PC-3 (cell line): ENCODE measurements around the gene RBM47. TPM values are rescaled to one million over a fixed set of nuclear protein-coding genes. Genes with fewer than 3 reads are reported as not detected.
A peak's percentile ranks its signal among the peaks of the same experiment; 100 is the strongest.

Source experiments
- ATAC-seq: fragments of 200-7000 bp; cut with Tn5 transposase; 2 replicates; pipeline ENCODE4 v1.9.1; 2020; ENCODE audit warnings: mild to moderate bottlenecking, moderate library complexity
- BruUV-seq: library from RNA; stranded (reverse); fragments of 400-500 nt; replicated peaks from 2 replicates; lab custom pipeline; 2021; lab: Mats Ljungman, UMichigan
- CTCF ChIA-PET: fragments of 300-600 bp; sonication (Branson Sonifier 250); formaldehyde crosslinking; loops from one replicate; lab custom pipeline; 2022; ENCODE audit warnings: antibody characterized with exemption; lab: Charles Lee
- POLR2A ChIA-PET: fragments of 300-600 bp; sonication (Branson Sonifier 250); formaldehyde crosslinking; loops from one replicate; lab custom pipeline; 2022; ENCODE audit warnings: antibody characterized with exemption; ENCODE audit not compliant: unreplicated experiment; lab: Charles Lee
- DNase-seq: peaks from one replicate; pipeline ENCODE4 v3.0.0-alpha.2; 2015
- H2AFZ ChIP-seq: fragments of 300-600 bp; sonication (generic); 2 replicates; pipeline ENCODE4 v1.6.0; 2016; ENCODE audit warnings: antibody characterized with exemption, low read length
- H3F3A ChIP-seq: fragments of 300-600 bp; sonication (generic); one replicate; pipeline ENCODE4 v1.6.0; 2017; ENCODE audit warnings: antibody characterized with exemption, low read length, control low read depth, mild to moderate bottlenecking; ENCODE audit not compliant: unreplicated experiment
- H3K27ac ChIP-seq: fragments of 300-600 bp; sonication (generic); 2 replicates; pipeline ENCODE4 v1.5.1; 2016; ENCODE audit warnings: mild to moderate bottlenecking, low read length
- H3K27me3 ChIP-seq: fragments of 300-600 bp; sonication (generic); 2 replicates; pipeline ENCODE4 v1.6.1; 2016; ENCODE audit warnings: low read length, mixed read lengths
- H3K36me3 ChIP-seq: fragments of 300-600 bp; sonication (generic); 2 replicates; pipeline ENCODE4 v1.6.1; 2016; ENCODE audit warnings: low read depth, mixed run types, low read length, mixed read lengths
- H3K4me1 ChIP-seq: fragments of 300-600 bp; sonication (generic); 2 replicates; pipeline ENCODE4 v1.5.1; 2016; ENCODE audit warnings: low read length; ENCODE audit not compliant: insufficient read depth
- H3K4me2 ChIP-seq: fragments of 300-600 bp; sonication (generic); 2 replicates; pipeline ENCODE4 v1.6.0; 2016; ENCODE audit warnings: low read length
- H3K4me3 ChIP-seq: fragments of 300-600 bp; sonication (generic); 2 replicates; pipeline ENCODE4 v1.5.1; 2016; ENCODE audit warnings: mild to moderate bottlenecking, low read length, mixed read lengths
- H3K79me2 ChIP-seq: fragments of 300-600 bp; sonication (generic); 2 replicates; pipeline ENCODE4 v1.6.1; 2017; ENCODE audit warnings: low read length, mixed read lengths
- H3K9ac ChIP-seq: fragments of 300-600 bp; sonication (generic); 2 replicates; pipeline ENCODE4 v1.6.0; 2016; ENCODE audit warnings: mild to moderate bottlenecking, low read length
- H3K9me2 ChIP-seq: fragments of 300-600 bp; sonication (generic); replicated peaks from 2 replicates; pipeline ENCODE4 v1.6.1; 2016; ENCODE audit warnings: mixed run types, low read length, mixed read lengths
- H3K9me3 ChIP-seq: fragments of 300-600 bp; sonication (generic); 2 replicates; pipeline ENCODE4 v1.6.1; 2016; ENCODE audit warnings: low read length, mixed read lengths
- H4K20me1 ChIP-seq: fragments of 300-600 bp; sonication (generic); 2 replicates; pipeline ENCODE4 v1.6.1; 2016; ENCODE audit warnings: low read length, mixed read lengths
- CTCF ChIP-seq: fragments of 300-600 bp; sonication (generic); conservative IDR thresholded peaks from 2 replicates; pipeline ENCODE4 v1.5.1; 2017; ENCODE audit warnings: antibody characterized with exemption, low read depth, mild to moderate bottlenecking, low read length
- EZH2 ChIP-seq: fragments of 300-600 bp; sonication (generic); IDR thresholded peaks from one replicate; pipeline ENCODE4 v1.6.1; 2017; ENCODE audit warnings: antibody characterized with exemption, mild to moderate bottlenecking, low read length; ENCODE audit not compliant: unreplicated experiment
- EZH2phosphoT487 ChIP-seq: fragments of 300-600 bp; sonication (generic); IDR thresholded peaks from 2 replicates; pipeline ENCODE4 v1.6.1; 2018; ENCODE audit warnings: mild to moderate bottlenecking, antibody characterized with exemption, low read length, borderline replicate concordance
- intact Hi-C: fragments of 100-400 bp; cut with micrococcal nuclease; formaldehyde crosslinking; loops from 2 replicates; pipeline ENCODE4 v1.9.0; 2023
- total RNA-seq: library from RNA; depleted of rRNA; stranded (reverse); fragments of >200 nt; gene quantifications from 2 replicates; pipeline ENCODE4 v1.2.3, GENCODE V29; 2014

RBM47 gene
- total RNA-seq, 1 experiment from 2014 or later = 34.7 TPM

- intact Hi-C loops = no loop called here
- CTCF ChIA-PET = no interaction called here
These were observed 157.7 kb downstream of the RBM47 start for GRCh38 chr4:40471923-40472322.

GRCh38 chr4:40466789-40467188, 162.9 kb downstream of the RBM47 start:
- ChIA-PET CTCF (no interaction called here), POLR2A (no interaction called here)
- TF ChIP-seq EZH2phosphoT487 (no peak), CTCF (no peak), EZH2 (no peak)
- Histone ChIP-seq H3K4me3 (no peak overlapping the region), H3K4me2 (no peak overlapping the region), H2AFZ (no peak overlapping the region), H3K9ac (no peak overlapping the region), H3F3A (no peaks in the 10 kb centered on the region), H3K79me2 (no peaks in the 10 kb centered on the region), H3K27me3 (no peaks in the 10 kb centered on the region), H3K27ac (no peak overlapping the region), H3K4me1 (peaks cover 3% of the 10 kb centered on the region), H4K20me1 (no peaks in the 10 kb centered on the region), H3K9me3 (no peaks in the 10 kb centered on the region), H3K36me3 (no peaks in the 10 kb centered on the region), H3K9me2 (no peaks in the 10 kb centered on the region)
- ATAC-seq (no peak), DNase-seq (no peak)
- BruUV-seq = no TSS peak
- intact Hi-C loops = no loop called here

More at GRCh38 chr4:40471923-40472322, 157.7 kb downstream of the RBM47 start:
- peaks cover 12% of the 10 kb centered on the region for H3K4me1 ChIP-seq
- no peak for TF ChIP-seq EZH2
- TF ChIP-seq CTCF = no peak
- no peak for TF ChIP-seq EZH2phosphoT487
- no peak overlapping the region for H3K27ac ChIP-seq
- H2AFZ ChIP-seq = no peak overlapping the region
- no peaks in the 10 kb centered on the region for H3K27me3 ChIP-seq
- no peaks in the 10 kb centered on the region for H3K9me2 ChIP-seq
- H3F3A ChIP-seq = no peaks in the 10 kb centered on the region
- no peaks in the 10 kb centered on the region for H4K20me1 ChIP-seq
- no peak overlapping the region for H3K9ac ChIP-seq
- H3K79me2 ChIP-seq = no peaks in the 10 kb centered on the region
- H3K36me3 ChIP-seq = no peaks in the 10 kb centered on the region
- DNase-seq (peak; percentile 37), ATAC-seq (peak; percentile 66)
- H3K4me3 ChIP-seq = no peak overlapping the region
- BruUV-seq = no TSS peak
- no peaks in the 10 kb centered on the region for H3K9me3 ChIP-seq
- POLR2A ChIA-PET = no interaction called here
- H3K4me2 ChIP-seq = no peak overlapping the region

GRCh38 chr4:40462326-40462725, 167.3 kb downstream of the RBM47 start:
- no peaks in the 10 kb centered on the region for H4K20me1 ChIP-seq
- no peak overlapping the region for H3K9ac ChIP-seq
- no peak for DNase-seq
- no peaks in the 10 kb centered on the region for H3K36me3 ChIP-seq
- peaks cover 18% of the 10 kb centered on the region for H3K4me1 ChIP-seq
- H3F3A ChIP-seq = no peaks in the 10 kb centered on the region
- ChIA-PET CTCF (no interaction called here), POLR2A (no interaction called here)
- H2AFZ ChIP-seq = no peak overlapping the region
- H3K9me3 ChIP-seq = no peaks in the 10 kb centered on the region
- TF ChIP-seq EZH2 = no peak
- no peak for TF ChIP-seq CTCF
- no peak for TF ChIP-seq EZH2phosphoT487
- no peak overlapping the region for H3K27ac ChIP-seq
- ATAC-seq = no peak
- BruUV-seq = no TSS peak
- H3K4me3 ChIP-seq = no peak overlapping the region
- intact Hi-C loops = no loop called here
- no peaks in the 10 kb centered on the region for H3K27me3 ChIP-seq
- H3K79me2 ChIP-seq = no peaks in the 10 kb centered on the region
- no peaks in the 10 kb centered on the region for H3K9me2 ChIP-seq
- no peak overlapping the region for H3K4me2 ChIP-seq
